GM19463 (cell line): ENCODE results near the gene IL22RA2.
A peak's percentile ranks its signal among the peaks of the same experiment; 100 is the strongest.

Experiments used
- ATAC-seq: cut with Tn5 transposase; IDR thresholded peaks from one replicate; pipeline ENCODE4 v1.9.1; 2021; ENCODE audit warnings: mild to moderate bottlenecking, moderate library complexity; ENCODE audit not compliant: unreplicated experiment

IL22RA2 gene

DNA sequence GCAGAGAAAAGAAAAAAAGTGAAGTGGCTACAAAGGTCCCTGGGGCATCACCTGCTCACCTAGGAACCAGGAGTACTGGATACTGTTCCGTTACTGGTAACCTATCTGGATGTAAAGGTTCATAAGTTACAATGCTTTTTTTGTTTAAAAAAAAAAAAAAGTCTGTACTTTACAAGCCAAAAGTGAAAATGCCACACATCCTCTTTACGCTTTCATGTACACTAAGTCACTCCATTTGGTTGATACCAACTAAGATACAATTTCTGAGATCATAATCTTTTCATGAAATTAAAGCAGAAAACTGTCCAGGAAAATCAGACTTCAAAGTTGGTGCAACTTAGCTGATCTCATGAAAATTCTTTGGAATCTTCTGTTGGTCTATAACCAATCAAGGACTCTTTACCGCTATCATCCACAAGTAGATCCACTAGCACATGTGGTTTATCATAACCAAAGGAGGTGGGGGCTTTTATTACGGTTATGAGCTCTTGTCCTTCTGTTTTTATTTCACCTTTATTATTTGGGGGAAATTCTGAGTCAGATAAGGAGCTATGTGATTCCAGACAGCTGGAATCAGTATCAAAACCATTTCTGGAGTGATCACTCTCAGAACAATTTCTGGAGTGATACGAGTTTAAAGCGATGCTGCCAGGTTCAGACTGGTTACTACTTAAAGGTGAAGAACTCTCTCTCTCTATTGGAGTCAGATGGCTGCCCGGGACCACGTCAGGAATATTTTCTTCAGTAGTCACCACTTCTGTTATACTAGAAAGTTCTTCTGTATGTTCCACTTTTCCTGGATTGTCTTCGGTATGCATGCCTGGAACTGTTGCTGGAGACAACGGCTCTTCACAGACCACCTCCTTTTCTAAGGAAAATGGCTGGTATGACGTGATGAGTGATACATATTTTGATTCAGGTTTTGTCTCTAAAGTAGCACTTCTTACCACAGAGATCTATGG is 24.5 kb upstream of the IL22RA2 start:
- no peak for ATAC-seq

DNA sequence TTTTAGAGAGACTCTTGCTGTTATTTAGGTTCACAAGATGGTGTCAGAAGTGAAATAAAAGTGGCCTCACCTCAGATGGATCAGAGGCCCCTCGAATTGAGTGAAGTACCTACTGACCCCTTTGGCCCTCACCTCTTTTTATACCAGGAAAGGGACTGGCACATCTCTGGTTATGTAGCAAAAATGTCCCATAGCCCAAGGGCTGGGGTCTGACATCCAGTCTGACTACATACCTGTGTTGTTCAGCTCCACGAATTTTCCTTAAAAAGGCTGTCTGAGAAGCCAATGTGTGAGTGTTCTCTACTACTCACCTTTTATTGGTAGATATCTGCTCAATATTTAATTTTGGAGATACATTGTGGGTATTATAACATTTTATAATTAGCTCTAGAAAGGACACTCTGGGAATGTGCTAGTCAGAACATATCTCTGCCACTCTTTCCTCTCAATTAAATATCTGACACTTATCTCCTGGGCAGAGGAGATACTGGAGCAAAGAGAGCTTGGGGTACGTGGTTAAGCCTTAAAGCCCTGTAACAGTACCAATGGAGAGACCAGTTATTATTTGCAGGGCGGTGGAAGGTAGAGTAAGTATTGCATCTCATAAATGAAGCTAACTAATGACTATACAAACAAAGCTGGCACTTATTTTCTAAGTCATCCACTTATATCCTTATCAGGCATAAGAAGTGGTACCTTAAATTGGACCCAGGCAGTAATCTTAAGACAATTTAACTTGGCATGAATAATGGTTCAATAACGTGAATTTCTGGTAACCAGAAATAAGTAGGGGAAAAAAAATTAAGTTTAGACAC is 20.0 kb upstream of the IL22RA2 start:
- ATAC-seq = no peak

DNA sequence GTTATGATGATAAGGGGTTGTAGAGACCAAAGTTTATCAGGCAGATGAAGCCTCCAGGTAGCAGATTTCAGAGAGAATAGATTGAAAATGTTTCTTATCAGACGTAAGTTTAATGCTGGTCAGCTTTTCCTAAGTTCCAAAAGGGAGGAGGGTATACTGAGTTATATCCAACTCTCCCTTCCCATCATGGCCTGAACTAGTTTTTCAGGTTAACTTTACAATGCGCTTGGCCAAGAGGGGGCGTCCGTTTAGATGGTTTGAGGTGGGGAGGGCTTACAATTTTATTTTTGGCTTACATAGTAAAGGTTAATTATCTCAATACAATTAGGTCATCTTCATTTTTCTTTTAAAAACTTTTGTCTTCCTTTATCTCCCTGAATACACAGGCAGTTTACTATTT is 19.4 kb upstream of the IL22RA2 start:
- no peak for ATAC-seq

DNA sequence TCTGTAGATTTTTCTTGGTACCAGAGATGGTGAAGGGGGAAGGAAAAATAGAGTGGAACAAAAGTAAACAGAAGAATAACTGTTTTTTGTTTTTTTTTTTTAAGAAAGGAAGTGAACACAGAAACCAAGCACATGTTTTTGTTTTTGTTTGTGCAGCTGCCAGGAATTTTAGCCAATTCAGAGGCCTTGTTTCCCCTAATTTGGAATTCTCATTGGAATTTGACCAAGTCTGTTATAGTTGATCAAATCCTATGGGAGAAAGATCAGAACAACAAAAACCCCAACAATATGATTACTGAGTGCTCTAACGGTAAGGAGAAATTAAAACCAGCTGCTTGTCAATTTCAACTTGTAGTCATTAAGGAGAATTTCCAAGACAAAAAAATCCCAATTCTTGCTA is 18.2 kb upstream of the IL22RA2 start:
- ATAC-seq = no peak

DNA sequence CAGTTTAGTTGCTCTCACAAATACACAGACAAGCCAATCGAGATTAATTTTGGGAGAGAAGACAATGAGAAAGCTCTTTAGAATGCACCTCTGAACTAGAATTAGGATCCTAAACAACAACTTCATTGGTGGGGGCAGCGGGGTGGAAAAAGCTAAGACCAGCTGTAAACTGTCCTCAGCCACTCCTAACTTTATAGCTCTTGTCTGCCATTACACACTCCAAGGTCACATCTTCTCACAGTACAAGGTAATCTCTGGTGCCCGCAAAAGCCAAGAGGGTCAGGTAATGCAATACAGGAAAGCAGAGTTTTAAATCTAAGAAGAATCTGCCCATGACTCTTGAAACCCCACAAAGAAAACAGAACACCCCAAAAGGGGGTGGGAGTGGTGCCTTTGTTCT is 17.8 kb upstream of the IL22RA2 start:
- ATAC-seq = no peak

DNA sequence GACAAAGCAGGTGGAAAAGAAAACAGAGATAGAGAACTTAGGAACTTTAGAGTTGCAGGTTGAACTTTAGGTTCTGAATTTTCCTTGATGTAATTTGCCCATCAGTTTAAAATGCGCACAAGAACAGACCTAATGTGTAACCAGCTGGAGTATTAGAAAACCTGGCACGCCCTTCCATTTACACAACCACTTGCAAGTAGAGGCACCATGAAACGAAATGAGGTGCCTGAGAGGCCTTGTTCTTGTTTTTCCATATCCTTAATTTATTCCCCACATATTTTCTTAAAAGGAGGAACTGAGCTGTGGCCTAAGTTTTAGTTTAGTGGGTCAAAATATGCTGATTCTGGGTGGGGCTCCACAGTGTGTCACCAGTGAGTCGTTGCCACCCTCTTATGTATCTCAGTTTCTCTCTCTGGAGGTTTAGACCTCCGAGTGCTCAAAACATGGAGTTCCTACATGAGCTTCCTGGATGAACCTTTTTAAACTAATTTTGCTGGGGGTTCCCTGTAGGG is 17.2 kb upstream of the IL22RA2 start:
- ATAC-seq = no peak

DNA sequence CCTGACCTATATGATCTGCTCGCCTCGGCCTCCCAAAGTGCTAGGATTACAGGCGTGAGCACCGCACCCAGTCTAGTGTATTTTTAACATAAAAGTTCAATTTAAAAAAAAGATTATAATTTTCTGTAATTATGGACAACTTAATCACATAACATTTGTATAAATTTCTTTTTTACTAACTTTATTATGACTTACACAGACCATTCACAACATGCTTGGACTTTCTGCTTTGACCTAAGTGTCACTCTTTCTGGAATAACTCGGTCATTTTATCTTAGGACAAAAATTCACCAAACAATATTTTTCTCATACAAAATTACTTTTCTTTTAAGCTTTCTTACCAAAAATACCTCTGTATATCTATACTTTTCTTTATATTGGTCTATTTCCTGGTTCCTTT is 15.4 kb upstream of the IL22RA2 start:
- ATAC-seq = no peak

DNA sequence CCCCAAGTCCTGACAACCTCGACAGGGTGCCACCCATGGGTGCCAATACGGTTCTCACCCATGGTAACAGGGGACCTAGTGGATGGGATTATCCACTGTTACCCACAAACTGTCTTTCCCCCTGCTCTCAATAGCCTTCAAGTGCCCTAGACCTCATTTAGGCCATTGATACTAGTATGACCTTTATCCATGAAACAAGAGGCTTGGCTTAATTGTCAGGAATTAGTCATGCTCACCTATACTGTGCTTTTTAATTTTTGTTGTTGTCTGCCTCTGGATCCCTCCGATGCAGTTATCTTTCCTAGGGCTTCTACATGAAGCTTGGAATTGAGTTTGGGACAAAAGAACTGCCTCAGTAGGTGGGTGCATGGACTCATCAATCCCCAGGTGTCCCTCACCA is 11.8 kb upstream of the IL22RA2 start:
- ATAC-seq = no peak

DNA sequence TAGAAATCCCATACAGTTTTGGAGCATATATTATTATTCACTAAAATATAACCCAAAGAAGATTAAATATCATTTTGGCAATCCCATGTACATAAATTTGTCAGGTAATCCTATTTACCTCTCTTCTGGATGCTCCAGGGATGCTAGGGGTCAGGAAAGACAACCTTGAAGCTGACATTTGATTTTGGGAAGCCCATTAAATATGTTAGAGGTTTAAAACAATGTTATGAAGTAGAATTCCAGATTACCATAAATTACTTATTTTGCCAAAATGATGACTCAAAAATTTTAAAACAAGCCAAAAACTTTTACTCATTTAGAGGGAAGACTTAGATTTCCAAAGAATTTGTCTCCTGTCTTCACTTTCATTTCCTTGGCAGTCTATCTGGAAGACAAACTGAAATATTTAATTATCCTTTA is 9.2 kb upstream of the IL22RA2 start:
- no peak for ATAC-seq

DNA sequence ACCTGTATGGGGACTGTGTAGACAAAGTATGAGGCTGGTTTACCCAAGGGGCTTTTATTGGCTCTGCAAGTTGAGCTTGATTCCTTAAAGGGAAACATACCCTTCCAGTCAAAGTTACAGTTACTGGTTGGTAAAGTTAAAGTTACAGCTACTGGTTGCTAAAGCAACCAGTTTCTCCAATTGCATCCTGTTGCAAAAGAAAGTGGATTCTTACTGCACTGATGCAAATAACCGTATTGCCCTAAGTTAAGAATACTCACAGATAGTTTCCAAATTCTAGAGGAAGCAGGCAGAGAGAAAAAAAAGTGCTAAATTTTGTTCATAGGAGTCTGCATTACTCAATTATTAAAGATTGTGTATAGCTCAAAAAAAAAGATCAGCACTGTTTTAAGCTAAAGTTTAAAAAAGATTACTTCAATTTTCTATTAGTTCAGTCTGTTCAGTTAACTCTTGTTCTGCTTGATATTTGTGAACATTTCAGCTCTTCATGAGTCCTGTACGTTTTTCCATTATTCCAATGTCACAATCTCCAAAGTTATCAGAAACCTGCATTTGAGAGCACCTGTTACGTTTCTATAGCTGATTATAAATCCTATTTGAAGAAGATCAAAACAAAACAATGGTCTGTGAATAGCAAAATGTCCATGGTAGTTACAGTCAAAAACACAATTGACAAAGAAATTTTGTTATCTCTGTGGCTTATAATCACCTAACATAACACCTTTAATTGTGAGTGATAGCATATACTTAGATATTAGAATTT is 8.6 kb upstream of the IL22RA2 start:
- ATAC-seq = no peak

DNA sequence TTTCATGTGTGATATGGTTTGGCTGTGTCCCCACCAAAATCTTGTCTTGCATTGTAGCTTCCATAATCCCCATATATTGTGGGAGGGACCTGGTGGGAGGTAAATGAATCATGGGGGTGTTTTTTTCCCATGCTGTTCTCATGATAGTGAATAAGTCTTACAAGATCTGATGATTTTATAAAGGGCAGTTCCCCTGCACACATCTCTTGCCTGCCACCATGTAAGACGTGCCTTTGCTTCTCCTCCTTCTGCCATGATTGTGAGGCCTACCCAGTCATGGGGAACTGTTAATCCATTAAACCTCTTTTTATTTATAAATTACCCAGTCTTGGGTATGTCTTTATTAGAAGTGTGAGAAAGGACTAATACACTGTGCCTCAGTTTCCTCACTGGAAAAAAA is 4.2 kb upstream of the IL22RA2 start:
- ATAC-seq = no peak

DNA sequence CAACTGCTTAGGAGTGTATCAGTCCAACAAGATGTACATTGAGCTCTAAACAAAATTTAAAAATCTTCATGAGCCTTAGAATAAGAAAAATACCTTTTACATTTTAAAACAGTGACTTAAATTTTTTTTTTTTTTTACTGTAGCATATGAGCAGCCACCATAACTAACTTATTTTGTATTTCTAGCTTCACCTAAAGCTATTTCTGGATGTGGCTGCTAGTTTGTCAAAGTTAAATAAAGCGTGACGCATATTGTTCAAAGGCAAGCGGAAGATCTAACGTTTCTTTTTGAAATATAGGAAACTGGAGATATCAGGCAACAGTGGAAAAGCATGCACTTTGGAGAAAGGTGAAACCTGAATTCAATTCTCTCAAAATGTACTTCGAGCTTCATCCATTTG is 3.3 kb upstream of the IL22RA2 start:
- ATAC-seq = no peak

DNA sequence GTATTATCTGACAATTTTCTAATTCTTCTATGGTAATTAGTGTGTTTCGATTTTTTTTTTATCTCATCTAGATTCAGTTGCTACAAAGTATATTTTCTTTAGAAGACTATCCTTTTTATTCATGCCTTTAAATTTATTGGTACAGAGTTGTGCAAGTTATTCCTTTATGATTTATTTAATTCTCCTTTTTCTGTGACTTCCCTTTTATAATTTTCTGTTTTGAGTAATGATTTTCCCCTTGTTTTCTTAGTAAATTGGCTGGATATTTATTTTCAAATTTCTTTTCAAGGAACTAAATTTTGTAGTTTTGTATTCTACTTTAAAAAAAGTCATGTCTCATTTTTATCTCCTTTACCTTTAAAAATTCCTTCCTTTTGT is 2.4 kb upstream of the IL22RA2 start:
- ATAC-seq = no peak

DNA sequence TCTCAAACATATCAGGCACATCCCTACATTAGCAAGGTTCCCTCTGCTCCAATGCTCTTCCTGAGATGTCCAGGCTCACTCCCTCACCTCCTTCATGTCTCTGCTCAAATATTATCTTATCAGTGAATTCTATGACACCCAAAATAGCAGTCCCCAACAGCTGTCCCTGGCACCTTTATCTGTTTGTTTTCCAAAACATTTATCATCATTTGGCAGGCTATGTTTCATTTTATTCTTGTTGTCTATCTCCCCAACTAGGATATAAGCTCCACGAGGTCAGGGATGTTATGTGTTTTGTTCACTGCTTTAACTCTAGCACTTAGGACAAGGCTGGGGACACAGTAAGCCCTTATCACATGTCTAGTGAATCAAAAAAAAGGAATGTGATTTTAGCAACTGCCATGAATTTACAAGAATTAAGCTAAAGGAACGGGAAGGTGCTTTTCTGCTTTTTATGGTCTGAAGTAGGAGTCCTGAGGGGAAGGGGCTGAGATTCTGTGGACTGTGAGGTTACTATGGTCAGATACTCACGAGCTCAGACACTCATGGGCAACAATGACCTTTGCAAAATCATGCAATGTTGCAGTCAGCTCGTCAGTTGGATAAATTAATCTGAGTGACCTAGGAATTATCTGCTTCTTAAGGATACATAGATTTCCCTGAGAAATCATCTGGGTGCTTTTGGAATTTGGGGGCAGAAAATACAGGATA is 1.9 kb upstream of the IL22RA2 start:
- no peak for ATAC-seq

DNA sequence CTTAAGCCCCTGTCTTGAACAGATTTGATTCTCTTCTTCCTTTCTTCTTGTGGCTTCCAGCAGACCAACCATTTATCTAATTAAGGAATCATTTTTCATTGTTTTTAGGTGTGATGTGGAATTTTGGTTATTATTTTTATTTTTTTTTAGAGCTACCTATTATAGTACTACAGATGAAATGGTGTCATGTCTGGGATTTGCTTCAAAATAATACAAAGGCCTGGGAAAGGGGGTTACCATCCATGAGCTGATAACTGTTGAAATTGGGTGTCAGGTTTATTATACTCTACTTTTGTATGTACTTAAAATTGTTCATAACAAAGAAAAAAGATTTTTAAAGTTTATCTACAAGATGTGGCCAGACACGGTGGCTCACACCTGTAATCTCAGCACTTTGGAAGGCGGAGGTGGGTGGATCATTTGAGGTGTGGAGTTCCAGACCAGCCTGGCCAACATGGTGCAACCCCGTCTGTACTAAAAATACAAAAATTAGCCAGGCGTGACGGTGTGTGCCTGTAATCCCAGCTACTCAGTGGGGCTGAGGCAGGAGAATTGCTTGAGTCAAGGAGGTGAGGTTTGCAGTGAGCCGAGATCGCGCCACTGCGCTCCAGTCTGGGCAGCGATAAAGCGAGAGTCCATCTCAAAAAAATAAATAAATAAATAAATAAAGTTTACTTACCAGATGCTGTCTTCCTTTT is 561 bp downstream of the IL22RA2 start:
- no peak for ATAC-seq

DNA sequence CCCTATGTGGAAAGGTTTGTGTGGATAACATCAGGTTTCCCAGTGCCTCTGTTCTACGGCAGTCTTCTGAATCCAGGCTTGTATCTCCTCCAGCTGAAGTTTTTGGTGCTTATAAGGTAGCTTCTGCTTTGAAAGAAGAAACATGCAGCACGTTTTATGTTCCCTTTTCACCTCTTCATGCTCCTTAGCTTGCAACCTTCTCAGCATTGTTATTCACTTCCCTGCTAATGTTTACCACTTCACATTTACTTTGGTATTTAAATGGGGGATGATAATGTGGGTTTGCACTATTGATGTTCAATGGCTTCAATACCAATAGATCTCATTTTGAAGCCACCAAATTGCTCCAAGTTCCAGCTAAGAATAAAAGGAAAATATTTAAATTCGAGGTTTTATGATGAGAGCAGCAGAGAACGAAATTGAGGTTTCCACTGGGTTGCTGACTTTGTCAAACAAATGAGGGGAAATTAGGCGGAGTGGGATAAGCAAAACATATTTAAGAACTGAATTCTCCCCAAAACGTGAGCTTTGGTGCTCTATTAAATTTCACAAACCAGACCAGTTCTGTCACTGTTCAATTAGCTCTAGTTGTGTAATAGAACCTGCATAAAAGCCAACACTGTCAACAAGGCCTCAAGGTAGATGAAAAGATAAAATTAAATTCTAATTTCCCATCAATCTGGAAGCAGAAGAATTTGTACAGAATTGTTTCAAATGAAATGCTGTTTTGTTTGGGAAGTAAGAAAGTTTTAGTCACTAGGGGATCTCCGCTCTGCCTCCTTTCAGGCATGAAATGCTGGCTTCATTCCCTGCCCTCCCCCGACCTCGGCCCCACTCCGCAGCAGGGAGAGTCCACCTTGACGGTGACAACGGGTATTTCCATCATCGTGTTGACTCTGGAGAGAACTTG is 1.4 kb downstream of the IL22RA2 start:
- peak; percentile 60 for ATAC-seq

DNA sequence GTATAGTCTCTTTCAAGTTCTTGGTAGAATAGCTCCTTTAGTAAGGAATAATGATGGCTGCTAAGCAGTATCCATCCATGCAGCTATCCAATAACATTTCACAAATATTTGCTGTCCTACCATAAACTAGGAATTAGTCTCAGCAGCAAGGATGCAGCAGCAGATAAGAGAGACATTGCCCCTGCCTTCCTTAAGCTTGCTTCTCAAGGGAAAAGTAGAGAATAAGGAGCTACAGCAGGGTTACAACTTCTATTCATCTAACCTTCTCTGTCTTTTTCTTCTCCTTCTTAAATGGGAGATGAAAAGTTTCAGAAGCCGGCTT is 2.4 kb downstream of the IL22RA2 start:
- ATAC-seq = no peak

DNA sequence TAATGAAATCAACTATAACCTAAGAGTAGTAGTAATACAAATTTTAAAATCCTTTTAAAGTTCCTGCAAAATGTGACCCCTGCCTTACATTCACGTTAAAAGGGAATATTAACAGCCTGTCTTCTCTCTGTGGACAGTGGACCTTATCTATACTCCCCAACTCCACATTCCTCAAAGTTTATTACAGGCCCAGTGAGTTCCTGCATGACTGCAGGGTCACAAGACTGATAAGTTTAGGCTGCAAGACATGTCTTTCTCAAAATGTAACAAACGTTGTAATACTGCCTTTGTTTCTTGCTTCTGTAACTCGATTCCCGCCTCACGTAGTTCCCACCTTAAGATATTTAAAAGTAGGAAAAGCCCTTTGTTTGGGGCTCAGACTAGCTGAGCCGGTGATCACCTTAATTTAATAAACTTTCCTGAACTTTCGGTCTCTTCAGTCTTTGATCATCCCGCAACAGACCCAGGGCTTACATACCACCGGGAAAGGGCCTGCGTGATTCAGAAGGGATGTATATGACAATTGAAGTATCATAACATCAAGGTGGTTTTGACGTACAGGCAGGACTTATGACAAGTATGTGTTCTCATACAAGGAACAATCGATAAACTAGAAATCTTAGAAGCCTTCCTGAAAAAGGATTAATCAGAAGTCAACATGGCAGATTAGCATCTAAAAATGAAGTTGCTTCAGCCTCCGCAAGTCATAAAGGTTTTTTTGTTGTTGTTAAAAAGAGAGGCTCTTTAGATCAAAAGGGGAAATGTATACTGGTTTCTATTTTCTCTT is 3.0 kb downstream of the IL22RA2 start:
- no peak for ATAC-seq
